GM23338 (cell line): Measurements from ENCODE around the gene AGAP3. TPM values are rescaled to one million over a fixed set of nuclear protein-coding genes. Genes with fewer than 3 reads are reported as not detected.
A peak's percentile ranks its signal among the peaks of the same experiment; 100 is the strongest.

Experiments used
- ATAC-seq: fragments of 200-7000 bp; cut with Tn5 transposase; 3 replicates; pipeline ENCODE4 v1.9.1; 2020
- DNase-seq: peaks from one replicate; pipeline ENCODE4 v3.0.0-alpha.2; 2015; ENCODE audit warnings: low spot score
- H2AFZ ChIP-seq: fragments of 200-600 bp; sonication (generic); 2 replicates; pipeline ENCODE4 v1.8.0; 2016; ENCODE audit warnings: antibody characterized with exemption, mild to moderate bottlenecking, moderate library complexity
- H3F3A ChIP-seq: fragments of 200-600 bp; sonication (generic); replicated peaks from 2 replicates; pipeline ENCODE4 v1.8.0; 2017; ENCODE audit warnings: antibody characterized with exemption, mixed run types, low read depth
- H3K27ac ChIP-seq: fragments of 200-600 bp; sonication (generic); 2 replicates; pipeline ENCODE4 v1.6.1; 2016; ENCODE audit warnings: low read depth
- H3K27me3 ChIP-seq: fragments of 200-600 bp; sonication (generic); 2 replicates; pipeline ENCODE4 v1.8.0; 2016; ENCODE audit warnings: mild to moderate bottlenecking, mixed run types, moderate library complexity; ENCODE audit not compliant: insufficient read depth
- H3K36me3 ChIP-seq: fragments of 200-600 bp; sonication (generic); 2 replicates; pipeline ENCODE4 v1.8.0; 2016; ENCODE audit warnings: mild to moderate bottlenecking; ENCODE audit not compliant: insufficient read depth
- H3K4me1 ChIP-seq: fragments of 200-600 bp; sonication (generic); 2 replicates; pipeline ENCODE4 v1.8.0; 2016; ENCODE audit warnings: mild to moderate bottlenecking, moderate library complexity; ENCODE audit not compliant: insufficient read depth
- H3K4me2 ChIP-seq: fragments of 200-600 bp; sonication (generic); 2 replicates; pipeline ENCODE4 v1.7.1; 2017; ENCODE audit warnings: mixed run types
- H3K4me3 ChIP-seq: fragments of 200-600 bp; sonication (generic); 2 replicates; pipeline ENCODE4 v1.6.1; 2016; ENCODE audit warnings: mixed run types
- H3K79me2 ChIP-seq: fragments of 200-600 bp; sonication (generic); replicated peaks from 2 replicates; pipeline ENCODE4 v1.8.0; 2017; ENCODE audit warnings: mild to moderate bottlenecking; ENCODE audit not compliant: insufficient read depth
- H3K9me2 ChIP-seq: fragments of 200-600 bp; sonication (generic); 2 replicates; pipeline ENCODE4 v1.8.0; 2017; ENCODE audit not compliant: insufficient read depth
- H4K20me1 ChIP-seq: fragments of 200-600 bp; sonication (generic); replicated peaks from 2 replicates; pipeline ENCODE4 v1.8.0; 2017; ENCODE audit warnings: mild to moderate bottlenecking; ENCODE audit not compliant: insufficient read depth
- H3K27ac Mint-ChIP-seq: 2 replicates; pipeline ENCODE4 v1.8.0; 2020; ENCODE audit warnings: inconsistent platforms, mild to moderate bottlenecking, moderate library complexity, mixed read lengths
- H3K27me3 Mint-ChIP-seq: 3 replicates; pipeline ENCODE4 v1.8.0; 2022; ENCODE audit warnings: low read depth, mild to moderate bottlenecking, moderate library complexity, mixed read lengths, inconsistent platforms; ENCODE audit not compliant: insufficient read depth, poor library complexity
- H3K36me3 Mint-ChIP-seq: 3 replicates; pipeline ENCODE4 v1.8.0; 2021; ENCODE audit warnings: low read depth, mild to moderate bottlenecking, inconsistent platforms, moderate library complexity, mixed read lengths
- H3K4me1 Mint-ChIP-seq: 3 replicates; pipeline ENCODE4 v1.8.0; 2020; ENCODE audit warnings: mild to moderate bottlenecking, inconsistent platforms, mixed read lengths
- H3K4me3 Mint-ChIP-seq: 3 replicates; pipeline ENCODE4 v1.8.0; 2021; ENCODE audit warnings: moderate library complexity, mild to moderate bottlenecking, inconsistent platforms, mixed read lengths
- H3K9me3 Mint-ChIP-seq: 3 replicates; pipeline ENCODE4 v1.8.0; 2020; ENCODE audit warnings: moderate library complexity, mild to moderate bottlenecking, inconsistent platforms, mixed read lengths
- EZH2 ChIP-seq: fragments of 200-600 bp; sonication (generic); IDR thresholded peaks from one replicate; pipeline ENCODE4 v1.8.0; 2017; ENCODE audit warnings: antibody characterized with exemption, mild to moderate bottlenecking, low read depth; ENCODE audit not compliant: unreplicated experiment
- NANOG ChIP-seq: IDR thresholded peaks from 2 replicates; pipeline ENCODE4 v1.6.1; 2016; ENCODE audit warnings: antibody characterized with exemption, borderline replicate concordance
- polyA plus RNA-seq: library from polyadenylated mRNA; unstranded; fragments of >200 nt; fragmentation: Nextera tagmentation; extraction: Ambion mirVana; gene quantifications from 2 replicates; pipeline ENCODE4 v1.2.1, GENCODE V29; 2016
- total RNA-seq: library from RNA; depleted of rRNA; stranded (reverse); fragments of >200 nt; shearing (Covaris generic); gene quantifications from 2 replicates; pipeline ENCODE4 v1.2.3, GENCODE V29; 2014
- TF ChIP-seq, protein P1 (sequence below), 2 experiments: fragments of 200-600 bp in 1 of 2; sonication (generic) in 1 of 2; conservative IDR thresholded peaks; 2 replicates each; pipeline versions ENCODE4 v1.5.1 to v1.6.1; 2016 to 2017; ENCODE audit warnings: antibody characterized with exemption in 2 of 2, low read depth in 2 of 2, mild to moderate bottlenecking in 2 of 2, moderate library complexity in 1 of 2
- TF ChIP-seq, protein P2 (sequence below): IDR thresholded peaks from one replicate; pipeline ENCODE4 v1.6.1; 2018; ENCODE audit warnings: antibody characterized with exemption; ENCODE audit not compliant: unreplicated experiment

AGAP3 gene
- total and polyA plus RNA-seq, 2 experiments from 2014 or later: 24.0 to 39.2 TPM

DNA sequence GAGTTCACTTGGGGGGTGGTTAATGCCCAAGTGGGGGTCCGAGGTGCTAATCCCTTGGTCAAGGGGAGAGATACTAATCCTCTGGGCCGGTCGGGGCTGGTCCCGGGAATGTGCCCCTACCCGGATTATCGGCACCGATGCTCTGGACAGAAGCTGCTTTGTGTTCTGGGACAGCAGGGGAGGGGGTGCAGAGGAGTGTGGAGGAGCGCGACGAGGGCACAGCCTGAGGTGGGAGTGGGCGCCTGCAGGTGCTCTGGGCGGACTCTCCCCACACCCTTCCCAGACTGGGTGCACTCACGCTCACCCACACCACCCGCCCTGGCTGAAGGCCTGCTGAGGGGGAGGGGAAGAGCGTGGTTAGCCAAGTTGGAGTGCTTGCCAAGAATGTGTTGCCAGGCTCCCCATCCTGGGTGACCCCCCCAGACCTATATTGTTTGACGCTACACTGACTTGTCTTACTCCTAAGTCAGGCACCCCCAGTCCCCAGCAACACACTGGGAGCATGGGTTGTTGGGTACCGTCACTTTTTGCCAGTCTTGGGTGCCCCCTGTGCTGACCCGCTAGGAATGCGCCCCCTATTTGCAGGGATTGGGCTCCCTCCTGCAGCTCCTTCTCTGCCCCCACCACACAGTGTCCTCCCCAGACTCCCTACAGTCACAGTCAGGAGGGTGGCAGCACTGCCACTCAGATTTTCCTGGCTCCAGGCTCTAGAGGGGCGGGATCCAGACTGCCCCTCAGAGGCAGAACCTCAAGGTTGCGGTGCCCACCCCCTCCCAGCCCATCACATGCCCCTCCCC is 25.7 kb upstream of the AGAP3 start:
- Mint-ChIP-seq H3K4me3 (peak overlapping the region; percentile 86), H3K4me1 (peaks cover 47% of the 10 kb centered on the region), H3K9me3 (no peaks in the 10 kb centered on the region), H3K27ac (no peak overlapping the region), H3K36me3 (peaks cover 14% of the 10 kb centered on the region), H3K27me3 (peaks cover 47% of the 10 kb centered on the region)
- Histone ChIP-seq H3K36me3 (peaks cover 9% of the 10 kb centered on the region), H2AFZ (peak overlapping the region; percentile 52; the same call in 1 of the 2 replicates), H3F3A (peaks cover 14% of the 10 kb centered on the region), H4K20me1 (no peaks in the 10 kb centered on the region; the same call in 1 of the 2 replicates), H3K27me3 (peaks cover 36% of the 10 kb centered on the region), H3K27ac (no peak overlapping the region), H3K79me2 (peaks cover 11% of the 10 kb centered on the region), H3K4me2 (peak overlapping the region; percentile 95), H3K9me2 (no peaks in the 10 kb centered on the region), H3K4me1 (peaks cover 36% of the 10 kb centered on the region), H3K4me3 (peak overlapping the region; percentile 99)
- ATAC-seq (no peak), DNase-seq (no peak)
- TF ChIP-seq, protein P1, sequence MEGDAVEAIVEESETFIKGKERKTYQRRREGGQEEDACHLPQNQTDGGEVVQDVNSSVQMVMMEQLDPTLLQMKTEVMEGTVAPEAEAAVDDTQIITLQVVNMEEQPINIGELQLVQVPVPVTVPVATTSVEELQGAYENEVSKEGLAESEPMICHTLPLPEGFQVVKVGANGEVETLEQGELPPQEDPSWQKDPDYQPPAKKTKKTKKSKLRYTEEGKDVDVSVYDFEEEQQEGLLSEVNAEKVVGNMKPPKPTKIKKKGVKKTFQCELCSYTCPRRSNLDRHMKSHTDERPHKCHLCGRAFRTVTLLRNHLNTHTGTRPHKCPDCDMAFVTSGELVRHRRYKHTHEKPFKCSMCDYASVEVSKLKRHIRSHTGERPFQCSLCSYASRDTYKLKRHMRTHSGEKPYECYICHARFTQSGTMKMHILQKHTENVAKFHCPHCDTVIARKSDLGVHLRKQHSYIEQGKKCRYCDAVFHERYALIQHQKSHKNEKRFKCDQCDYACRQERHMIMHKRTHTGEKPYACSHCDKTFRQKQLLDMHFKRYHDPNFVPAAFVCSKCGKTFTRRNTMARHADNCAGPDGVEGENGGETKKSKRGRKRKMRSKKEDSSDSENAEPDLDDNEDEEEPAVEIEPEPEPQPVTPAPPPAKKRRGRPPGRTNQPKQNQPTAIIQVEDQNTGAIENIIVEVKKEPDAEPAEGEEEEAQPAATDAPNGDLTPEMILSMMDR (conservative IDR thresholded peaks at IDR 0.05; ENCODE audit: low read depth in 2 of 2): peak; percentile 10 to 31; a peak in 2 of 4 replicates
- TF ChIP-seq, protein P2, sequence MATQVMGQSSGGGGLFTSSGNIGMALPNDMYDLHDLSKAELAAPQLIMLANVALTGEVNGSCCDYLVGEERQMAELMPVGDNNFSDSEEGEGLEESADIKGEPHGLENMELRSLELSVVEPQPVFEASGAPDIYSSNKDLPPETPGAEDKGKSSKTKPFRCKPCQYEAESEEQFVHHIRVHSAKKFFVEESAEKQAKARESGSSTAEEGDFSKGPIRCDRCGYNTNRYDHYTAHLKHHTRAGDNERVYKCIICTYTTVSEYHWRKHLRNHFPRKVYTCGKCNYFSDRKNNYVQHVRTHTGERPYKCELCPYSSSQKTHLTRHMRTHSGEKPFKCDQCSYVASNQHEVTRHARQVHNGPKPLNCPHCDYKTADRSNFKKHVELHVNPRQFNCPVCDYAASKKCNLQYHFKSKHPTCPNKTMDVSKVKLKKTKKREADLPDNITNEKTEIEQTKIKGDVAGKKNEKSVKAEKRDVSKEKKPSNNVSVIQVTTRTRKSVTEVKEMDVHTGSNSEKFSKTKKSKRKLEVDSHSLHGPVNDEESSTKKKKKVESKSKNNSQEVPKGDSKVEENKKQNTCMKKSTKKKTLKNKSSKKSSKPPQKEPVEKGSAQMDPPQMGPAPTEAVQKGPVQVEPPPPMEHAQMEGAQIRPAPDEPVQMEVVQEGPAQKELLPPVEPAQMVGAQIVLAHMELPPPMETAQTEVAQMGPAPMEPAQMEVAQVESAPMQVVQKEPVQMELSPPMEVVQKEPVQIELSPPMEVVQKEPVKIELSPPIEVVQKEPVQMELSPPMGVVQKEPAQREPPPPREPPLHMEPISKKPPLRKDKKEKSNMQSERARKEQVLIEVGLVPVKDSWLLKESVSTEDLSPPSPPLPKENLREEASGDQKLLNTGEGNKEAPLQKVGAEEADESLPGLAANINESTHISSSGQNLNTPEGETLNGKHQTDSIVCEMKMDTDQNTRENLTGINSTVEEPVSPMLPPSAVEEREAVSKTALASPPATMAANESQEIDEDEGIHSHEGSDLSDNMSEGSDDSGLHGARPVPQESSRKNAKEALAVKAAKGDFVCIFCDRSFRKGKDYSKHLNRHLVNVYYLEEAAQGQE: no peak

DNA sequence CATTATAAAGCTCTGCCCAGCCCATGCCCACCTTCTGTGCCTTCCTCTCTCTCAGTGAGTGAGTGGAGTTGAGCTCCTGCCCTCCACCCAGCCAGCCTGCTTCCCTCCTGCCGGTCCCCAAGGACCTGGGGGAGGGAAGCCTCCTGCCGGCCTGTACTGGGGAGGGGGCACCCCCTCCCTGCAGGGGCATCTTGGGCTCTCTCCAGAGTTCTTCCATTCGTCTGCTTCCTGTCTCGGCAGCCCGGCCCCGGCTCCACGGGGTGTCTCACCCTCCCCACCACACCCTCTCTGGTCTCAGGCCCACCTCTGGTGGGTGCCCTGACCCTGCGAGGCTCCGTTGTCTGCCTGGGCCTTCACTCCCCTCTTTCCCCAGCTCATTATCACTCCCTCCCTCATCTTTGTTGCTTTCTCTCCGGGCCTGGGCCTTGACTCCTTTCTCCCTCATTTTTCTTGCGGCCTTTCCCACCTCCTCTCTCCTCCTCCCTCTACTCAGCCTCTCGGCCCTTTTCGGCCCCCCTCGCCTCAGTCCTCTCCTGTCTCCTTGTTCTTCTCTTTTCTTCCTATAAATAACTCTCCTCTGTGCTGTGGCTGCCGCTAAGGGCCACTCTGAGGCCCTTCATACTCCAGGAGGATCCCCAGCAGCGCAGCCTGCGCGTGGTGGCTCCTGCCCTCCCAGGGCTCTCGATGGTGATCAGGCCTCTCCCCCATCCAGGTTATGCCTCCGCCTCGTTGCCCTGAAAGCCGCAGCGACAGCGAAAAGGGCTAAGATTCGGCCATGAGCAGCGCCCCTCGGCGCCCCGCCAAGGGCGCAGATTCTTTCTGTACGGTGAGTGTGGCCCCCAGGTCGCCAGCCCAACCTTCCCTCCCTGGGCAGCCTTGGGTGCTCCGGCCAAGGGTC is 24.8 kb upstream of the AGAP3 start:
- Histone ChIP-seq H3K4me2 (peak overlapping the region; percentile 95), H3K4me3 (peak overlapping the region; percentile 99), H3K27me3 (peaks cover 28% of the 10 kb centered on the region), H3K79me2 (peaks cover 11% of the 10 kb centered on the region), H4K20me1 (no peaks in the 10 kb centered on the region; the same call in 1 of the 2 replicates), H3F3A (peaks cover 14% of the 10 kb centered on the region), H3K27ac (no peak overlapping the region), H2AFZ (no peak overlapping the region), H3K4me1 (peaks cover 31% of the 10 kb centered on the region), H3K36me3 (peaks cover 9% of the 10 kb centered on the region), H3K9me2 (no peaks in the 10 kb centered on the region)
- TF ChIP-seq NANOG: no peak
- peak; percentile 39 for TF ChIP-seq EZH2
- H3K36me3 Mint-ChIP-seq: peaks cover 16% of the 10 kb centered on the region
- H3K27me3 Mint-ChIP-seq: peaks cover 43% of the 10 kb centered on the region
- H3K27ac Mint-ChIP-seq: no peak overlapping the region
- H3K9me3 Mint-ChIP-seq: no peaks in the 10 kb centered on the region
- DNase-seq: no peak
- peaks cover 41% of the 10 kb centered on the region for H3K4me1 Mint-ChIP-seq
- ATAC-seq: no peak
- peak overlapping the region; percentile 86 for H3K4me3 Mint-ChIP-seq
